ENCODE measurements around the gene PARK7.
"Not testable (repeated sequence)": the region's sequence is repeated elsewhere in the genome, so short reads cannot be mapped to it uniquely, and the experiment has no call there.

PARK7 gene

DNA sequence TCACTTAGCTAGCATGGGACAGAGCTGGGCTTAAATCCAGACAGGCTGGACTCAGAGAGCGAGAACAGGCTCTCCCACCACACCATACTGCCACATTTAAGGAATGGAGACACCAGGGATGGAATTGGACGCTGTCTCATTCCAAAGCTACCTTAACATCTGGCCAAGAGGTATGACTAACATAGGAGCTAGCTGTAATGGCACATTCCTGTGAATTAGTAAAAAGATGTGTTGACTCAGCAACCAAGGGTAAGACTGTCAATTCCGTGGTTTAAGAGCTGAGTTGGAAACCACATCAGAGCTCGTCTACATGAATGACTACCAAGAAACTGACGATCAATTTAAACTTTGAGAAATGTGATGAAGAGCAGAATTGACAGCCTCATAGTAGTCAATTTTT is 12.6 kb upstream of the PARK7 start:
- DNase-seq, result peak; percentile 88

- DNase-seq, result not testable (repeated sequence)
These were observed 8.7 kb upstream of the PARK7 start for GRCh38 chr1:7952791-7953190.

DNA sequence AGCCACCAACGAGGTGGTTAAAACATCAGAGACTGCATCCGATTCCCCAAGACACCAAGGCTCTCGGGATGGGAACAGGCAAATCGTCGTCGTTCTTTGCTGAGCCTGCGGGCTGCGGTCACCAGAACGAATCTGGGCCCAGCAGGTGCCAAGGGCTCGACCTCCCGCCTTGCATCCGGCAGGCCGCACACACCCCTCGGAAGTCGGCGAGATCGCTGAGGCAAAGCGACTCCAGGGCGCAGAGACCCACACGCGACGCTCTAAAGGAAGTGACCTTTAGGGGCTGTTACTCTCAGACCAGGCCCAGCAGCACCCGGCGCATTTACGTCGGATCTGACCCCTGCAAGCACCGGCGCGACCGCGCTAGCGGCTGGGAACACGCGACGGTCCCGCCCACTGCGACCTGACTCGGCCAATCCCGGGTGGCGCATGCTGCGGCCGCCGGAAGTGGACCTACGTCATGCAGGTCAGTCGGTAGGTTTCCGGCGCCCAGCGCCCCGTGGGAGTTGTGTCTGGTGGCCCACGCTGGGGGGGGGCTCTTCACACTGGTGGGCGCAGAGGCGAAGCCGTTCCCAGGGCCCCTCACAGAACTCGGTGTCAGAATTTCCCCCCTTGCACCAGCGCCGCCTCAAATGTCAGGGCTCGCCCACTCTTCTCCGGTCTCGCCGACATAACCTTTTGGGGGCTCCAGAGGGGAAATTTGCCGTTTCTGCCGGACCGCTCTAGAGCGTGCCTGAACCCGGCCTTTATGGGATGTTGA is 7.5 kb upstream of the PARK7 start:
- peak; percentile 58 for DNase-seq

DNA sequence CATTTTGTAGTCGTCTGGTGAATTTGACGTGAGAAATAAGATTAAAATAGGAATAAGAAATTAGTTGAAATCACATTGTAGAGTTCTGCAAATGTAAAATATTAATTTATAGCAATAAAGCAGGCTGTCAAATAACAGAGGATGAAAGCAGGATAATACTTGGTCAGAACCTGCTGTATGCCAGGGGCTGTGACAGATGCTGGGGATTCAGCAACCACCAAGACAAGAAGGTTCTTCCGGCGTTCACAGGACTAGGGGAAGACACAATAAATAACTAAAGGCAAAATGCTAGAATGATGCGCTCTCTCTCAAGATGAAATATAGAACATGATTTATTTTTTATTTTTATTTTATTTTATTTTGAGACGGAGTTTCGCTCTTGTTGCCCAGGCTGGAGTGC is 6.8 kb upstream of the PARK7 start:
- DNase-seq, result no peak

DNA sequence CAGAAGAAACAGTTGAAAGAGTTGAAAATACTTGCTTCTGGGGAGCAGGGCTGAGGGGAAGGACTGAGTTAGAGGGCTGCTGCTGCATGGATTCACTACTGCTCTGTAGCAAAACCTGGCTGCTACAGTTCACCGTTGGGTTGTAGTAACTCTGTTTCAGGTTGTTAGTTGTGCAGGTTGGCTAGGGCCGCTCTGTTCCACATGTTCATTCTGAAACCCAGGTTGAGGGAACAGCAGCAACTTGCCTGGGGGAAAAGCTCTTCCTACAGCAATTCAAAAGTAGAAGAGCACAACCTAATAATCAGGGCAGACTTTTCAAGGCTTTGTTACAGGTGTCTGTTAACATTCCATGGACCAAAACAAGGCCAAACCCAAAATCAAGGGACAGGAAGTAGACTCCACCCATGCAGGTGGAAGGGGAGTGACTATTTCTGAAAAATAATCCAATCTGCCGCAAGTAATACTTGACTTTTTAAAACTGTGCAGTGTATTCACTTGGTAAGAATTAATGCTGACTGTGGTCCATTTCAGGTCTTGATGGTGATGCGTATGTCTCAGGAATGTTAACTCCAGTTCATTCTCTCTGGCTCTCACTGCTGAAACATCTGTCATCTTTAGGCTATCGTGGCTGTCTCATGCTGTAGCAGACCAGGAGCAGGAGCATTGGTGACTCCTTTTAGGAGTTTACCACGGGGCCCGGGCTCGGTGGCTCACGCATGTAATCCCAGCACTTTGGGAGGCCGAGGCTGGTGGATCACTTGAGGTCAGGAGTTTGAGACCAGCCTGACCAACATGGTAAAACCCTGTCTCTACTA is 5.1 kb upstream of the PARK7 start:
- DNase-seq, result peak; percentile 68

DNA sequence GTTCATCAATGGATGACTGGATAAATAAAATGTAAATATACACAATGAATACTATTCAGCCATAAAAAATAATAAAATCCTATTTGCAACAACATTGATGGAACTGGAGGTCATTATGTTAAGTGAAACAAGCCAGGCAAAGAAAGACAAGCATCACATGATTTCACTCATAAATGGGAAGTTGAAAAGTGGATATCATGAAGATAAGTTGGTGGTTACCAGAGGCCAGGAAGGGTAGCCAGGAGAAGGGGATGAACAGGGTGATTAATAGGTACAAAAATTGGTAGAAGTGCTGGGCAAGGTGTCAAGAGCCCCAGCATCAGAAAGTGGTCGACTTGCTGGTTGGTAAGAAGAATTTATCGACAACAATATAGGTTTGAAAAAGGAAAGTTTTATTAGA is 1.3 kb upstream of the PARK7 start:
- no peak for DNase-seq

DNA sequence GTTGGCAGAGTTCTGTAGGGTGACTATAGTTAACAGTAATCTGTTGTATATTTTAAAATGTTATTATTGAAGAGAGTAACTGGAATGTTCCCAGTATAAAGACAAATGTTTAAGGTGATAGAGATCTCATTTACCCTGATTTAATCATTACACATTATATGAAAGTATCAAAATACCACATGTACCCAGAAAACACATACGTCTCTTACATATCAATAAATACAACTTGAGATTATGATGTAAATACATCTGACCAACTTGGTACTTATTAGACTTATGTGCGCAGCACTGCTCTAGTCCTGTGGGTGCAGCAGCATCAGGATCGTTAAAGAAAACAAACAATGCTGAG is 670 bp upstream of the PARK7 start:
- DNase-seq, result no peak

DNA sequence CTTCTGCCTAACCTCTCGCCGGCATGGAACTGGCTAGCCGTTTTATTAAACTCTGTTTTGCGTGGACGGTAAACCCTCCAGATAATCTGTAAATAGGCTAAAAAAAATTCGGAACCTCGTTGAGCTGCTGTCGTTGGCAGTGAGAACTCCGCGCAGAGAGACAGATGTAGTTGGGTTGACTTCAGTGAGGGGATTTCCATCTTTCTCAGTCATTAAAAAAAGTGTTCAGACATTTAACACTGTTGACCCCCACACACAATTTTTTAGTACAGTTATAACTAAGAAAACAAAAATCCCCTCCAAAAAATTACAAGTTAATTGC is 464 bp downstream of the PARK7 start:
- no peak for DNase-seq

DNA sequence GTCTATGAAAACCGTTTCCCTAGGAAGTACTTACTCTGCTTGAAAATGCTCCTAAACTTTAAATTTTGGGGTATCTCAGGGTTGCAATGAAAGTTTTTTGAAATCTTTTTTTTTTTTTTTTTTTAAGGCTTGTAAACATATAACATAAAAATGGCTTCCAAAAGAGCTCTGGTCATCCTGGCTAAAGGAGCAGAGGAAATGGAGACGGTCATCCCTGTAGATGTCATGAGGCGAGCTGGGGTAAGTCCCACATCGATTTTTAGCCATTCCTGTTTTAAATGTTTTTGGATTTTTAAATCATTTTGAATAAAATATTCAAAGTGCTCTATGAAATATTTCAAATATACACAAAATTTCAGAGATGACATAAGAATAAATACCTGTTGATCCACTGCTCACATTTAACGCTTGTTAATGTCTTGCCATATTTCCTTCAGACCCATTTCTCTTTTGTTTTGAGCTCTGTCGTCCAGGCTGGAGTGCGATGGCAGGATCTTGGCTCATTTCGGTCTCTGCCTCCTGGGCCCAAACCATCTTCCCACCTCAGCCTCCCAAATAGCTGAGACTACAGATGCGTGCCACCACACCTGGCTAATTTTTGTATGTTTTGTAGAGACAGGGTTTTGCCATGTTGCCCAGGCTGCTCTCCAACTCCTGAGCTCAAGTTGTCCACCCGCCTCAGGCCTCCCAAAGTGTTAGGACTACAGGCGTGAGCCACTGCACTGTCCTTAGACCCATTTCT is 1.3 kb downstream of the PARK7 start:
- DNase-seq, result no peak

- DNase-seq, result not testable (repeated sequence)
These were observed 1.8 kb downstream of the PARK7 start for GRCh38 chr1:7963378-7963730.

GRCh38 chr1:7963841-7964240 is 2.3 kb downstream of the PARK7 start:
- not testable (repeated sequence) for DNase-seq

GRCh38 chr1:7964476-7964875 is 3.0 kb downstream of the PARK7 start:
- no peak for DNase-seq

DNA sequence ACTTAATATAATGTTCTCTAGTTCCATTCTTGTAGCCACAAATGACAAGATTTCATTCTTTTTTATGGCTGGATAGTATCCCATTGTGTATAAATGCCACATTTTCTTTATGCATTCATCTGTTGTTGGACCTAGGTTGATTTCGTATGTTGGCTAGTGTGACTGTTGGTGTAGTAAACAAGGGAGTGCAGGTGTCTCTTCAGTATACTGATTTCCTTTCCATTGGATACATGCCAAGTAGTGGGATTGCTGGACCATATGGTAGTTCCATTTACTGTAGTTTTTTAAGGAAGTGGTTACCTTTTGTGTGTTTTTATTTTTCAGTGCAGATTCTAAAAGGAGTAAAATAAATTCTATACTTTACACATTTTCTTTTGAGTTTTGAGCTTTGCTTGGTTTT is 5.7 kb downstream of the PARK7 start:
- DNase-seq, result no peak

DNA sequence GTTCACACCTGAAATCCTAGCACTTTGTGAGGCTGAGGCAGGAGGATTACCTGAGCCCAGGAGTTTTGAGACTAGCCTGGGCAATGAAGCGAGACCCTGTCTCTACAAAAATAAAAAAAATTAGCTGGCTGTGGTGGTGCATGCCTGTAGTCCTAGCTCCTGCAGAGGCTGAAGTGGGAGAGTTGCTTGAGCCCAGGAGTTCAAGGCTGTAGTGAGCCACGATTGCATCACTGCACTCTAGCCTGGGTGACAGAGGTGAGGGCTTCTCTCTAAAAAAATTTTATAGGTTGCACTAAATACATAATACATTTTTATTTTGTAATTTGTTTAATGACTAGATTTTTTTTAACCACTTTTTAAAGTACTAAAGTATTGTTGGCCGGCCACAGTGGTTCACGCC is 6.1 kb downstream of the PARK7 start:
- no peak for DNase-seq

DNA sequence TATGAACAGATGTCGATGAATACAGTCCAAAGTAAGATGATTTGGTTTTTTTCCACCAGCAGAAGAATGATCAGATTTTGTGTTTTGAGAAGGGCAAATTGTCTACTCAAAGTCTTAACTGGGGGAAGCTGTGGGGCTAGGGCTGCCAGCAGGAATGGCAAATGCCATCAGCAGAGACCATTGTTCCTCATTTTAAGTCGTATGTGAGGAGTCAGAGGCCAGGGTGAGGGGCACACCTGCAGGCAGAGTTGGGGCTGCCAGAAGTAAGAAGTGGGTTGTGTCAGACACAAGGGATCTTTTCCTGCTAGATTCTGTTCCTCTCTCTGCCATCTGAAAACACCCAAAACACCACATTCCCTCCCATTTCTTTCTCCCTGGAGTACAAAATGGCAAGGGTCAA is 8.7 kb downstream of the PARK7 start:
- no peak for DNase-seq

DNA sequence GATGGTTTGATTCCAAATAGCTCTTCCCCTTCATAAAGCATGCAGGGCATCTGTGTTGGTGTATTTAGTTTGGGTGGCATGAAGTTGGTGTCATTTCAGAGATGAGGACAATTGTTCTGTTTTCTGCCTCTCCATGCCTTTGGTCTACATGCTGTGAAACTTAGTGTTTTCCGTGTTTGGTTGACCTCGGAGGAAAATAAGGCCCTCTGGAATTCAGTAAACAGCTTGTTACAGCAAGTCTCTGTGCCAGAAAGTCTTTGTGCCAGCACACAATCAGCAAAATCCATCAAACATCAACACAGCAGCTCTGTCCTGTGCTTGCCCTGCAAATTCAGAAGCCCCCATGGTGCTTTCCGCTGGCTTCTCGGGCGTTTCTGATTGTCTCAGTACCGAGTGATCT is 9.5 kb downstream of the PARK7 start:
- DNase-seq, result no peak

DNA sequence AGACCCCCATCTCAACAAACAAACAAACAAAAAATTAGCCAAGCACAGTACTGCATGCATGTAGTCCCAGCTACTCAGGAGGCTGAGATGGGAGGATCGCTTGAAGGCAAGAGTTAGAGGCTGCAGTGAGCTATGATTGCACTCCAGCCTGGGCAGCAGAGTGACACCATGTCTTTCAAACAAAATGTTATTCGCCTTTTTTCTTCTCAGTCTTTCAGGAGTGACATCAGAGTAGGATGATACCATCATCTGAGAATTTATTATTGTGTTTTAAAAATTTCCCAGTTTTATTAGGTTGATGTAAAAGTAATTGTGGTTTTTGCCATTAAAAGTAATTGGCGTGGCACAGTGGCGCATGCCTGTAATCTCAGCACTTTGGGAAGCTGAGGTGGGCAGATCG is 10.8 kb downstream of the PARK7 start:
- no peak for DNase-seq

- no peak for DNase-seq
These were observed 11.6 kb downstream of the PARK7 start for GRCh38 chr1:7973086-7973485.

GRCh38 chr1:7975212-7975865 is 13.8 kb downstream of the PARK7 start:
- DNase-seq, result peak; percentile 70

DNA sequence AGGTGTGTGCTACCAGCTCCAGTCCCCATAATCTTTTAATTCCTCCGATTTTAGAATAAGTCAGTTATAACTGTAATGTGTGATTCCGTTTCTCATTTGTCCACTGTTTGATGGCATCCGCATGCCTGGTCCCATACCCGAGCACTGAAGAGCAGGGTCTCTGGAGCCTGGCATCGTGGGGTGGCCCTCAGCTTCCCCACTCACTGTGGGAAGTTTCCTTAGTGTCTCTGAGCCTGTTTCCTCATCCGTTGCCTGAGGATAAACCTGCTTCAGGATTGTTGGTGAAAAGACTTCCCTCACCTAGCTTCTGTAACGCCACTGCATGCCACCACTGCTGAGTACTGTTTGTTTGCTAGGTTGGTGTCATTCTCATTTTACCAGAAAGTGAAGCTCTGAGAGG is 19.5 kb downstream of the PARK7 start:
- no peak for DNase-seq

DNA sequence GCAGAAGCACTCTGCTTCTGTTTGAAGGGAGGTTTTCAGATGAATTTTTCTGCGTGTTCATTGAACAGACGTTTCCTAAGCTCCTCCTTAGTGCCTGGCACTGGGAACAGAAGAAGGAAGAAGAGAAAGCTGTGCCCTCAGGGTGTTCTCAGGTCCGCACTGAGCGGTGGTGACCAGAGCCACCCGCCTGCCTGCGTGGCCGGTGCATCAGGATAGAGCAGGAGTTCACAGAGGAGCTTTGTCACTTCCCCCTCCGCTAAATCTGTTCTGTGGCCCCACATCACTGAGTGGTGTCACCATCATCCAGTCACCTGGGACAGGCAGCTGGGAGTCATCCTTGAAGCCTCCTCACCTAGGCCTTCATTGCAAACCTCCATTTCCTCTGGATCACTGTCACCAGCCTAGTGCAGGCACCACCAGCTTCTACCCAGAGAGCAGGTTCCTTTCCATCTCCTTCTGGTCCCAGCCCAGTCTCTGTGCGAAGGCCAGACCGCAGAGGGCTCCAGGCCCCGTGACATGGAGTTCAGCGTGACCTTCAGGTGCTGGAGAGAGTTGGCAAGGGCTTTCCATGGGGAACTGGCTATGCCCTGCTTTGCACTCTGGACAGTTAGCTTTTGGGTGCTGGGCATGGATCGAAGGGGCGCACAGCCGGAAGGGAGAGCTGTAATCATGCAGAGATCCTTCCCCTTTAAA is 21.7 kb downstream of the PARK7 start:
- DNase-seq, result no peak

DNA sequence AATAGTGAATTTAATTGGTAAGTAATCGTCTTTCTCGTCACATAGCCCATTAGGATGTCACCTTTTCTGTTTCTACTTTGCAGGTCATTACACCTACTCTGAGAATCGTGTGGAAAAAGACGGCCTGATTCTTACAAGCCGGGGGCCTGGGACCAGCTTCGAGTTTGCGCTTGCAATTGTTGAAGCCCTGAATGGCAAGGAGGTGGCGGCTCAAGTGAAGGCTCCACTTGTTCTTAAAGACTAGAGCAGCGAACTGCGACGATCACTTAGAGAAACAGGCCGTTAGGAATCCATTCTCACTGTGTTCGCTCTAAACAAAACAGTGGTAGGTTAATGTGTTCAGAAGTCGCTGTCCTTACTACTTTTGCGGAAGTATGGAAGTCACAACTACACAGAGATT is 23.3 kb downstream of the PARK7 start:
- DNase-seq, result no peak

Measured in NCI-H226 (cell line).